Liver (tissue), 9 donors: ENCODE measurements around the gene ADCY10. TPM values are rescaled to one million over a fixed set of nuclear protein-coding genes. Genes with fewer than 3 reads are reported as not detected.

ENCODE experiments used
- DNase-seq: peaks from one replicate; pipeline ENCODE4 v3.0.0-alpha.2; 2017; ENCODE audit warnings: low spot score
- H3K27ac ChIP-seq, 2 donors: one replicate each; pipeline ENCODE4 v1.7.0; 2013; ENCODE audit warnings: inconsistent platforms in 2 of 2, low read length in 2 of 2, control low read depth in 1 of 2, low read depth in 1 of 2, mild to moderate bottlenecking in 1 of 2
- H3K27me3 ChIP-seq, 4 donors: one replicate each; pipeline versions ENCODE4 v1.6.1 to v1.7.0; 2013; ENCODE audit warnings: low read length in 3 of 4, inconsistent platforms in 1 of 4, mild to moderate bottlenecking in 1 of 4, moderate library complexity in 1 of 4; ENCODE audit not compliant: control insufficient read depth in 4 of 4, insufficient read depth in 4 of 4
- H3K36me3 ChIP-seq, 4 donors: one replicate each; pipeline versions ENCODE4 v1.6.1 to v1.7.0; 2013; ENCODE audit warnings: low read length in 3 of 4, mild to moderate bottlenecking in 3 of 4, low read depth in 1 of 4, moderate library complexity in 1 of 4; ENCODE audit not compliant: control insufficient read depth in 4 of 4, insufficient read depth in 3 of 4
- H3K4me1 ChIP-seq, 4 donors: one replicate each; pipeline versions ENCODE4 v1.6.1 to v1.7.0; 2013; ENCODE audit warnings: low read length in 3 of 4, mild to moderate bottlenecking in 3 of 4, moderate library complexity in 1 of 4; ENCODE audit not compliant: control insufficient read depth in 4 of 4, insufficient read depth in 4 of 4
- H3K4me3 ChIP-seq, 3 donors: one replicate each; pipeline versions ENCODE4 v1.6.1 to v1.7.0; 2013; ENCODE audit warnings: low read length in 3 of 3, control low read depth in 1 of 3, low read depth in 1 of 3, mild to moderate bottlenecking in 1 of 3
- H3K9ac ChIP-seq, 2 donors: one replicate each; pipeline ENCODE4 v1.7.0; 2013; ENCODE audit warnings: low read length in 2 of 2, mild to moderate bottlenecking in 2 of 2, moderate library complexity in 2 of 2, control low read depth in 1 of 2, low read depth in 1 of 2
- H3K9me3 ChIP-seq, 4 donors: one replicate each; pipeline versions ENCODE4 v1.6.1 to v1.7.0; 2013; ENCODE audit warnings: low read length in 3 of 4; ENCODE audit not compliant: control insufficient read depth in 4 of 4
- CTCF ChIP-seq: fragments of 150-350 bp; IDR thresholded peaks from 2 replicates; pipeline ENCODE4 v1.5.1; 2017; ENCODE audit warnings: improper control_type of control experiment, low read depth, low read length; ENCODE audit not compliant: missing input control
- EGR1 ChIP-seq, 2 donors: IDR thresholded peaks; 2 replicates each; pipeline ENCODE4 v1.6.1; 2016 to 2018; ENCODE audit warnings: antibody characterized with exemption in 2 of 2, low read depth in 2 of 2
- FOXA2 ChIP-seq: IDR thresholded peaks from 2 replicates; pipeline ENCODE4 v1.6.1; 2016; ENCODE audit warnings: antibody characterized with exemption
- GABPA ChIP-seq, 2 donors: IDR thresholded peaks in 1 of 2; conservative IDR thresholded peaks in 1 of 2; 2 replicates each; pipeline ENCODE4 v1.6.1; 2016; ENCODE audit warnings: antibody characterized with exemption in 2 of 2, mild to moderate bottlenecking in 1 of 2, moderate library complexity in 1 of 2
- HNF4A ChIP-seq, 2 donors: conservative IDR thresholded peaks; 2 replicates each; pipeline ENCODE4 v1.6.1; 2016; ENCODE audit warnings: antibody characterized with exemption in 2 of 2, mild to moderate bottlenecking in 2 of 2
- RXRA ChIP-seq, 2 donors: IDR thresholded peaks; 2 replicates each; pipeline ENCODE4 v1.6.1; 2017 to 2018; ENCODE audit warnings: antibody characterized with exemption in 2 of 2, mild to moderate bottlenecking in 1 of 2
- TAF1 ChIP-seq: conservative IDR thresholded peaks from 2 replicates; pipeline ENCODE4 v1.6.1; 2016; ENCODE audit warnings: antibody characterized with exemption, mild to moderate bottlenecking
- YY1 ChIP-seq: IDR thresholded peaks from 2 replicates; pipeline ENCODE4 v1.6.1; 2016; ENCODE audit warnings: antibody characterized with exemption, mild to moderate bottlenecking
- WGBS: extraction: QIAGEN DNeasy Blood & Tissue Kit; methylation state at CpG from one replicate; pipeline ENCODE4 v1.1.7; 2013; 5-methylcytosine and 5-hydroxymethylcytosine counted together
- polyA plus RNA-seq, 2 donors: library from polyadenylated mRNA; stranded (reverse) in 1 of 2; unstranded in 1 of 2; fragments of 200-250 nt in 1 of 2; fragments of >200 nt in 1 of 2; fragmentation: Nextera tagmentation in 1 of 2; extraction: Ambion mirVana in 1 of 2; gene quantifications; one replicate each; pipeline versions ENCODE4 v1.2.1 to v1.2.3, GENCODE V29; 2013 to 2015
- total RNA-seq, 2 donors: library from RNA; depleted of rRNA; stranded (reverse); fragments of >200 nt; gene quantifications; one replicate each; pipeline ENCODE4 v1.2.3, GENCODE V29; 2014
- TF ChIP-seq, protein P1 (sequence below): IDR thresholded peaks from 2 replicates; pipeline ENCODE4 v1.6.1; 2016; ENCODE audit warnings: antibody characterized with exemption
- TF ChIP-seq, protein P2 (sequence below): IDR thresholded peaks from 2 replicates; pipeline ENCODE4 v1.6.1; 2016; ENCODE audit warnings: antibody characterized with exemption, mild to moderate bottlenecking
- donor health status: healthy.
- donor health status: healthy.
- donor health status: healthy.
- donor health status: healthy.
- donor health status: healthy.

ADCY10 gene
- total and polyA plus RNA-seq, 4 donors = 0.89 to 4.7 (median 2.3) TPM

DNA sequence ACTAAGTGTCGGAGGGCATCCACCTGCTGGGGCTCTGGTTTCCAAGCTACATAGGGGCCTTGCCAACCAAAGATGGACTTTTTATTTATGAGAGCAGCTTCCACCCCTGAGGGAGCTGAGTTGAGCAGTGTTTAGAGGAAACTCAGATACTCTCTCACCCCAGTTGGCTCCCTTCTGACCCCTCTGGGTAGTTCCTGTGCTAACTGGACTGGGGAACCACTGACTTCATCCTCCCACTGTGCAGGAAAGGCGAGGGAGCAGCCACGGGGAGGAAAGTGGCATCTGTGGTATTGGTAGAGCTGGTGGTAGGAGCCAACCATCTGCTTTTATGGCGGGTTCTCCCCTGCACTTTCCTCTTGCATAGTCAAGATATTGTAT lies 121.8 kb downstream of the ADCY10 start:
- no peak overlapping the region for H3K4me3 ChIP-seq
- TF ChIP-seq RXRA (IDR thresholded peaks at IDR 0.05) (no peak), YY1 (no peak), TAF1 (no peak), EGR1 (IDR thresholded peaks at IDR 0.05; ENCODE audit: low read depth in 2 of 2) (no peak), HNF4A (conservative IDR thresholded peaks at IDR 0.05) (no peak)
- TF ChIP-seq, protein P1, sequence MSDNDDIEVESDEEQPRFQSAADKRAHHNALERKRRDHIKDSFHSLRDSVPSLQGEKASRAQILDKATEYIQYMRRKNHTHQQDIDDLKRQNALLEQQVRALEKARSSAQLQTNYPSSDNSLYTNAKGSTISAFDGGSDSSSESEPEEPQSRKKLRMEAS = no peak
- no peaks in the 10 kb centered on the region for H3K27me3 ChIP-seq
- H3K36me3 ChIP-seq = peaks cover 0 to 9% (median 4%) of the 10 kb centered on the region in 4 donors
- H3K4me1 ChIP-seq = no peaks in the 10 kb centered on the region
- no peak overlapping the region for H3K9ac ChIP-seq
- no peak overlapping the region for H3K27ac ChIP-seq
- WGBS = 94% methylated on average over 4 of the region's 4 CpGs
- no peaks in the 10 kb centered on the region for H3K9me3 ChIP-seq
- no peak for DNase-seq

DNA sequence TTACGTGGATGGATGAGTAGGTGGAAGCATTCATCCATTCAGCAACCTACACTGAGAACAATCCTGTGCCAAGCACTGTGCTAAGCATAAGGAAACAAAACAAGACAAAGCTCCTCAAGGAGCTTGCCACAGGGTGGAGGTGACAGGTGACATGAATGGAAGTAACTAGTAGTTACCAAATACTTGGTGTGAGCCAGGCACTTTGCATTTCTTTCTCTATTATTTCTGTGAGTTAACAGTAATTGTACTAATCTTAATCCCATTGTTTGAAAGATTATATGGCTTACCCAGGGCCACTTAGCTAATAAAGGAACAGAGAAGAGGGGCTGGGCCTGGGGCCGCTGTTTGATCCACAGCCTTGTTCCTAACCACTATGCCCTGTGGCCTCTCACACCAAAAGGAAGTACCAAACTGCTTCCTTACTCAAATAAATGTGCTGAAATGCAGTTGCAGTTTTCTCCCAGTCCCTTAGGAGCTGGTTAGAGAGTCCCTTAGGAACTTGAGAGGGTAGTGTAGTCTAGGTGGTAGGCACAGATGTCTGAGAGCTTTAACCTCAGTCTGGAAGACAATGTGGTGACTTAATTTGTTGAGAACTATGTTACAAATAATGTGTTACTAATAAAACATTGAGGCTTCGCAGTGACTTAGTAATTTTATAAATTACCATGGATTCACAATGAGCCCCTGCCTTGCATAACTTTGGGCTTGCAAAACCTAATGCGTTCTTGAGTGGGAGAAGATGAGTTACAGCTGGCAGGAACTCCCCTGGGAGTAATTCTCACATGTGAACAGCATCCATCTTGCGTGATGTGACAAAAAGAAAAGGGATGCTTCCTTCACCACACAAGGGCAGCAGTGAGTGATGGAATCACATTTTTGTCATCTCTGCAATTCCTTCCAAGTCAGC lies 122.4 kb downstream of the ADCY10 start:
- TF ChIP-seq GABPA (IDR thresholded peaks at IDR 0.05 in 1 of 2, conservative IDR thresholded peaks at IDR 0.05 in 1 of 2) (no peak), TAF1 (no peak), YY1 (no peak), RXRA (IDR thresholded peaks at IDR 0.05) (no peak), FOXA2 (no peak), CTCF (no peak)
- TF ChIP-seq, protein P1 = no peak
- TF ChIP-seq, protein P2, sequence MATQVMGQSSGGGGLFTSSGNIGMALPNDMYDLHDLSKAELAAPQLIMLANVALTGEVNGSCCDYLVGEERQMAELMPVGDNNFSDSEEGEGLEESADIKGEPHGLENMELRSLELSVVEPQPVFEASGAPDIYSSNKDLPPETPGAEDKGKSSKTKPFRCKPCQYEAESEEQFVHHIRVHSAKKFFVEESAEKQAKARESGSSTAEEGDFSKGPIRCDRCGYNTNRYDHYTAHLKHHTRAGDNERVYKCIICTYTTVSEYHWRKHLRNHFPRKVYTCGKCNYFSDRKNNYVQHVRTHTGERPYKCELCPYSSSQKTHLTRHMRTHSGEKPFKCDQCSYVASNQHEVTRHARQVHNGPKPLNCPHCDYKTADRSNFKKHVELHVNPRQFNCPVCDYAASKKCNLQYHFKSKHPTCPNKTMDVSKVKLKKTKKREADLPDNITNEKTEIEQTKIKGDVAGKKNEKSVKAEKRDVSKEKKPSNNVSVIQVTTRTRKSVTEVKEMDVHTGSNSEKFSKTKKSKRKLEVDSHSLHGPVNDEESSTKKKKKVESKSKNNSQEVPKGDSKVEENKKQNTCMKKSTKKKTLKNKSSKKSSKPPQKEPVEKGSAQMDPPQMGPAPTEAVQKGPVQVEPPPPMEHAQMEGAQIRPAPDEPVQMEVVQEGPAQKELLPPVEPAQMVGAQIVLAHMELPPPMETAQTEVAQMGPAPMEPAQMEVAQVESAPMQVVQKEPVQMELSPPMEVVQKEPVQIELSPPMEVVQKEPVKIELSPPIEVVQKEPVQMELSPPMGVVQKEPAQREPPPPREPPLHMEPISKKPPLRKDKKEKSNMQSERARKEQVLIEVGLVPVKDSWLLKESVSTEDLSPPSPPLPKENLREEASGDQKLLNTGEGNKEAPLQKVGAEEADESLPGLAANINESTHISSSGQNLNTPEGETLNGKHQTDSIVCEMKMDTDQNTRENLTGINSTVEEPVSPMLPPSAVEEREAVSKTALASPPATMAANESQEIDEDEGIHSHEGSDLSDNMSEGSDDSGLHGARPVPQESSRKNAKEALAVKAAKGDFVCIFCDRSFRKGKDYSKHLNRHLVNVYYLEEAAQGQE = no peak
- H3K36me3 ChIP-seq = peaks cover 1 to 9% (median 4%) of the 10 kb centered on the region in 4 donors
- no peak overlapping the region for H3K9ac ChIP-seq
- no peaks in the 10 kb centered on the region for H3K4me1 ChIP-seq
- H3K27me3 ChIP-seq = no peaks in the 10 kb centered on the region
- no peaks in the 10 kb centered on the region for H3K9me3 ChIP-seq
- H3K27ac ChIP-seq = no peak overlapping the region
- DNase-seq = no peak
- 72% methylated on average over 5 of the region's 5 CpGs for WGBS
- no peak overlapping the region for H3K4me3 ChIP-seq
